Measurements from ENCODE around the gene BACE2.
"Not testable (repeated sequence)": the region's sequence is repeated elsewhere in the genome, so short reads cannot be mapped to it uniquely, and the experiment has no call there.

BACE2 gene

GRCh38 chr21:41185802-41186201, 17.8 kb downstream of the BACE2 start:
- no peaks in the 10 kb centered on the region for H3K36me3 Mint-ChIP-seq (ENCODE audit: low read depth)
- H3K4me1 Mint-ChIP-seq (ENCODE audit: low read depth) = peaks cover 2% of the 10 kb centered on the region
- H3K27me3 Mint-ChIP-seq (ENCODE audit: low read depth) = peaks cover 6% of the 10 kb centered on the region
- H3K27ac Mint-ChIP-seq = no peak overlapping the region
- no peak overlapping the region for H3K4me3 Mint-ChIP-seq
- peaks cover 16% of the 10 kb centered on the region for H3K9me3 Mint-ChIP-seq

GRCh38 chr21:41186755-41187536, 19.0 kb downstream of the BACE2 start:
- H3K4me1 Mint-ChIP-seq (ENCODE audit: low read depth) = peaks cover 2% of the 10 kb centered on the region

GRCh38 chr21:41187537-41188025, 19.6 kb downstream of the BACE2 start:
- Mint-ChIP-seq H3K4me1 (ENCODE audit: low read depth) (peaks cover 2% of the 10 kb centered on the region), H3K4me3 (no peak overlapping the region), H3K27ac (no peak overlapping the region), H3K9me3 (peaks cover 16% of the 10 kb centered on the region), H3K36me3 (ENCODE audit: low read depth) (no peaks in the 10 kb centered on the region), H3K27me3 (ENCODE audit: low read depth) (peaks cover 4% of the 10 kb centered on the region)

More at GRCh38 chr21:41186755-41187536, 19.0 kb downstream of the BACE2 start:
- peaks cover 16% of the 10 kb centered on the region for H3K9me3 Mint-ChIP-seq
- H3K27ac Mint-ChIP-seq = no peak overlapping the region
- H3K4me3 Mint-ChIP-seq = no peak overlapping the region
- peaks cover 4% of the 10 kb centered on the region for H3K27me3 Mint-ChIP-seq (ENCODE audit: low read depth)
- no peaks in the 10 kb centered on the region for H3K36me3 Mint-ChIP-seq (ENCODE audit: low read depth)

GRCh38 chr21:41188486-41189149, 20.7 kb downstream of the BACE2 start:
- peaks cover 2% of the 10 kb centered on the region for H3K4me1 Mint-ChIP-seq (ENCODE audit: low read depth)

GRCh38 chr21:41189150-41189745, 21.3 kb downstream of the BACE2 start:
- Mint-ChIP-seq H3K36me3 (ENCODE audit: low read depth) (no peaks in the 10 kb centered on the region), H3K27ac (no peak overlapping the region), H3K9me3 (peaks cover 16% of the 10 kb centered on the region), H3K4me1 (ENCODE audit: low read depth) (peaks cover 2% of the 10 kb centered on the region), H3K27me3 (ENCODE audit: low read depth) (peaks cover 4% of the 10 kb centered on the region), H3K4me3 (no peak overlapping the region)

More at GRCh38 chr21:41188486-41189149, 20.7 kb downstream of the BACE2 start:
- Mint-ChIP-seq H3K27me3 (ENCODE audit: low read depth) (peaks cover 4% of the 10 kb centered on the region), H3K4me3 (no peak overlapping the region), H3K9me3 (peaks cover 16% of the 10 kb centered on the region), H3K27ac (no peak overlapping the region), H3K36me3 (ENCODE audit: low read depth) (no peaks in the 10 kb centered on the region)

- not testable (repeated sequence) for H3K4me1 Mint-ChIP-seq (ENCODE audit: low read depth); H3K4me3 Mint-ChIP-seq; H3K27ac Mint-ChIP-seq
Observed at GRCh38 chr21:41192552-41192951, 24.6 kb downstream of the BACE2 start.

GRCh38 chr21:41195311-41195710, 27.4 kb downstream of the BACE2 start:
- Mint-ChIP-seq H3K27ac (peak overlapping the region; percentile 31), H3K4me1 (ENCODE audit: low read depth) (peaks cover 6% of the 10 kb centered on the region), H3K27me3 (ENCODE audit: low read depth) (no peaks in the 10 kb centered on the region)

More at GRCh38 chr21:41192552-41192951, 24.6 kb downstream of the BACE2 start:
- not testable (repeated sequence) for H3K36me3 Mint-ChIP-seq (ENCODE audit: low read depth); H3K27me3 Mint-ChIP-seq (ENCODE audit: low read depth)
- H3K9me3 Mint-ChIP-seq = peaks cover 16% of the 10 kb centered on the region

GRCh38 chr21:41196993-41197392, 29.0 kb downstream of the BACE2 start:
- no peaks in the 10 kb centered on the region for H3K36me3 Mint-ChIP-seq (ENCODE audit: low read depth)
- H3K4me3 Mint-ChIP-seq = no peak overlapping the region
- H3K4me1 Mint-ChIP-seq (ENCODE audit: low read depth) = peaks cover 6% of the 10 kb centered on the region
- no peak overlapping the region for H3K27ac Mint-ChIP-seq
- H3K27me3 Mint-ChIP-seq (ENCODE audit: low read depth) = no peaks in the 10 kb centered on the region
- no peaks in the 10 kb centered on the region for H3K9me3 Mint-ChIP-seq

More at GRCh38 chr21:41195311-41195710, 27.4 kb downstream of the BACE2 start:
- no peaks in the 10 kb centered on the region for H3K36me3 Mint-ChIP-seq (ENCODE audit: low read depth)
- peaks cover 5% of the 10 kb centered on the region for H3K9me3 Mint-ChIP-seq
- no peak overlapping the region for H3K4me3 Mint-ChIP-seq

GRCh38 chr21:41197582-41197981, 29.6 kb downstream of the BACE2 start:
- Mint-ChIP-seq H3K27ac (no peak overlapping the region), H3K27me3 (ENCODE audit: low read depth) (no peaks in the 10 kb centered on the region), H3K4me1 (ENCODE audit: low read depth) (peaks cover 6% of the 10 kb centered on the region), H3K36me3 (ENCODE audit: low read depth) (no peaks in the 10 kb centered on the region), H3K9me3 (no peaks in the 10 kb centered on the region), H3K4me3 (no peak overlapping the region)

GRCh38 chr21:41198647-41199046, 30.7 kb downstream of the BACE2 start:
- not testable (repeated sequence) for H3K27ac Mint-ChIP-seq; H3K4me1 Mint-ChIP-seq (ENCODE audit: low read depth); H3K9me3 Mint-ChIP-seq; H3K27me3 Mint-ChIP-seq (ENCODE audit: low read depth); H3K36me3 Mint-ChIP-seq (ENCODE audit: low read depth); H3K4me3 Mint-ChIP-seq

- H3K27ac Mint-ChIP-seq = no peak overlapping the region
- H3K36me3 Mint-ChIP-seq (ENCODE audit: low read depth) = no peaks in the 10 kb centered on the region
- no peak overlapping the region for H3K4me3 Mint-ChIP-seq
- peaks cover 6% of the 10 kb centered on the region for H3K4me1 Mint-ChIP-seq (ENCODE audit: low read depth)
- H3K27me3 Mint-ChIP-seq (ENCODE audit: low read depth) = peaks cover 11% of the 10 kb centered on the region
- no peaks in the 10 kb centered on the region for H3K9me3 Mint-ChIP-seq
Observed at GRCh38 chr21:41199123-41199522, 31.2 kb downstream of the BACE2 start.

GRCh38 chr21:41199588-41199987, 31.6 kb downstream of the BACE2 start:
- no peak overlapping the region for H3K27ac Mint-ChIP-seq
- no peaks in the 10 kb centered on the region for H3K36me3 Mint-ChIP-seq (ENCODE audit: low read depth)
- H3K9me3 Mint-ChIP-seq = no peaks in the 10 kb centered on the region
- H3K4me1 Mint-ChIP-seq (ENCODE audit: low read depth) = peaks cover 6% of the 10 kb centered on the region
- no peak overlapping the region for H3K4me3 Mint-ChIP-seq
- H3K27me3 Mint-ChIP-seq (ENCODE audit: low read depth) = peaks cover 11% of the 10 kb centered on the region

- Mint-ChIP-seq H3K27me3 (ENCODE audit: low read depth) (peaks cover 18% of the 10 kb centered on the region), H3K4me3 (no peak overlapping the region), H3K27ac (no peak overlapping the region), H3K4me1 (ENCODE audit: low read depth) (no peaks in the 10 kb centered on the region), H3K36me3 (ENCODE audit: low read depth) (no peaks in the 10 kb centered on the region), H3K9me3 (no peaks in the 10 kb centered on the region)
Observed at GRCh38 chr21:41201385-41201784, 33.4 kb downstream of the BACE2 start.

- peaks cover 2% of the 10 kb centered on the region for H3K4me1 Mint-ChIP-seq (ENCODE audit: low read depth)
- no peak overlapping the region for H3K27ac Mint-ChIP-seq
- H3K9me3 Mint-ChIP-seq = no peaks in the 10 kb centered on the region
- peaks cover 19% of the 10 kb centered on the region for H3K27me3 Mint-ChIP-seq (ENCODE audit: low read depth)
- no peak overlapping the region for H3K4me3 Mint-ChIP-seq
- H3K36me3 Mint-ChIP-seq (ENCODE audit: low read depth) = no peaks in the 10 kb centered on the region
Observed at GRCh38 chr21:41204736-41205135, 36.8 kb downstream of the BACE2 start.

Measured in T-helper 1 cell treated with Interleukin-12 subunit alpha and Interleukin-12 subunit beta and Interleukin-4 antibody, amounts not matched to agents 30 μg/mL and 1 μg/mL, for 36 hours (primary cell).